ENCODE data around the gene CXXC5.

Gene CXXC5

DNA sequence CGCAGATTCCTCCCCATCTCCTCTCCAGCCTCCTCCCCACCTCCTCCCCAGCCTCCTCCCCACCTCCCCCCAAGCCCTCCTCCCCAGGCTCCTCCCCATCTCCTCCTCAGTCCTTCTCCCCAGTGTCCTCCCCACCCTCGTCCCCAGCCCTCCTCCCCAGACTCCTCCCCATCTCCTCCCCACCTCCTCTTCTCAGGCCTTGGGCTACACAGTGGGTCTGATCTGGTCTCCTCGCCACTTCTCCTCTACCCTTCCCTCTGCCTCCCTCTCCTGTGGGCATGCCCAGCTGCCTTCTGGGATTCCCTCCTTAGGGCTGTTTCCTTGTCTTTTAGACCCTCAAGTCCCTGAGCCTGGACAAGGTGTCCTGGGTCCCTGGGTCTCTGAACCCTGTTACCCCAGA lies 28.3 kb downstream of the CXXC5 start:
- CTCF ChIA-PET: interaction anchor here (0.9 to 3.7 kb wide), 5 partner anchors 13 to 89 kb away, joined by 3 to 16 read pairs (median 3); partner anchors contain the start of gene CXXC5
- no peak for DNase-seq (ENCODE audit: low read depth, low spot score)
- H3K4me3 ChIP-seq (ENCODE audit: low read depth, low read length): no peak overlapping the region
- POLR2A ChIA-PET: no interaction called here
- TF ChIP-seq, protein P1, sequence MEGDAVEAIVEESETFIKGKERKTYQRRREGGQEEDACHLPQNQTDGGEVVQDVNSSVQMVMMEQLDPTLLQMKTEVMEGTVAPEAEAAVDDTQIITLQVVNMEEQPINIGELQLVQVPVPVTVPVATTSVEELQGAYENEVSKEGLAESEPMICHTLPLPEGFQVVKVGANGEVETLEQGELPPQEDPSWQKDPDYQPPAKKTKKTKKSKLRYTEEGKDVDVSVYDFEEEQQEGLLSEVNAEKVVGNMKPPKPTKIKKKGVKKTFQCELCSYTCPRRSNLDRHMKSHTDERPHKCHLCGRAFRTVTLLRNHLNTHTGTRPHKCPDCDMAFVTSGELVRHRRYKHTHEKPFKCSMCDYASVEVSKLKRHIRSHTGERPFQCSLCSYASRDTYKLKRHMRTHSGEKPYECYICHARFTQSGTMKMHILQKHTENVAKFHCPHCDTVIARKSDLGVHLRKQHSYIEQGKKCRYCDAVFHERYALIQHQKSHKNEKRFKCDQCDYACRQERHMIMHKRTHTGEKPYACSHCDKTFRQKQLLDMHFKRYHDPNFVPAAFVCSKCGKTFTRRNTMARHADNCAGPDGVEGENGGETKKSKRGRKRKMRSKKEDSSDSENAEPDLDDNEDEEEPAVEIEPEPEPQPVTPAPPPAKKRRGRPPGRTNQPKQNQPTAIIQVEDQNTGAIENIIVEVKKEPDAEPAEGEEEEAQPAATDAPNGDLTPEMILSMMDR (IDR thresholded peaks at IDR 0.05; ENCODE audit: insufficient read depth, low read length, missing control alignments): no peak

DNA sequence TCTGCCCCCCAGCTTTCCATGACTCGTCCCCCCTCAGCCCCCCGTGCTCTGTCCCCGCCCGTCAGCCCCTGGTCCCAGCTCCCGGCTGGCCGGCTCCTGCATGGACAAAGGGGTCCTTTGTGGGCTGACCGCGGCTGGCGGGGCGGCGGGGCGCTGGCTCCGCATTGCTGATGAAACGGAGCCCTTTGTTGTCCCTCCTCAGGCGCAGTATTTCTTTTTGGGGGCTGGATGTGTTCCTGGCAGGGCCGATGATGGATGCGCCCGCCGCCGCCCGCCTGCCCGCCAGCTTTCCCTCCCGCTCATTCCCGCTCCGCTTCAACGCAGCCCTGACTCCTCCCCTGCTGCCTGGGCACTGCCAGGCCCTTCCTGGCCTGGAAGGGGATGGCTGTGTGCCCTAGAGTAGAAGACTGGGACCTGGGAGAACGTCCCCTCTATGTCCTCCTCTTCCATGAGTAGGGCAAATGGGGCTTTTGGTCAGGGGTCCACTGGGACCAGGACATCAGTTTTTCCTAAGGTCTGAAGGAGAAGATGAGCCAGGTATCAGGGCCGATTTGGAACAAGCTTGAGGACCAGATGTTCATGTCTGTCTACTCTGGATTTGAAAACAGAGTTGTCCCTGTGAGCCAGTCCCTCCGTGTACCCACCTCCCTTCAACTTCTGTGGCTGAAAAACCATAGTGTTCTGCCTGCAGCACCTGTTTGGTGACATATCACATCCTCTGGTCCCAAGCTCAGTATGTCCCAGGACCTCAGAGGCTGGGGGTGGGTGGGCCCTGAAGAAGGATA lies 29.0 kb downstream of the CXXC5 start:
- TF ChIP-seq, protein P1 (IDR thresholded peaks at IDR 0.05; ENCODE audit: insufficient read depth, low read length, missing control alignments): no peak
- no peak overlapping the region for H3K4me3 ChIP-seq (ENCODE audit: low read depth, low read length)
- ChIA-PET CTCF (interaction anchor here (0.9 to 3.7 kb wide), 9 partner anchors 9 to 88 kb away, joined by 3 to 16 read pairs (median 5); partner anchors contain the start of gene CXXC5), POLR2A (interaction anchor here (1.0 kb wide), 1 partner anchor 9 kb away, joined by 4 read pairs; no protein-coding TSS in a partner anchor)
- no peak for DNase-seq (ENCODE audit: low read depth, low spot score)

DNA sequence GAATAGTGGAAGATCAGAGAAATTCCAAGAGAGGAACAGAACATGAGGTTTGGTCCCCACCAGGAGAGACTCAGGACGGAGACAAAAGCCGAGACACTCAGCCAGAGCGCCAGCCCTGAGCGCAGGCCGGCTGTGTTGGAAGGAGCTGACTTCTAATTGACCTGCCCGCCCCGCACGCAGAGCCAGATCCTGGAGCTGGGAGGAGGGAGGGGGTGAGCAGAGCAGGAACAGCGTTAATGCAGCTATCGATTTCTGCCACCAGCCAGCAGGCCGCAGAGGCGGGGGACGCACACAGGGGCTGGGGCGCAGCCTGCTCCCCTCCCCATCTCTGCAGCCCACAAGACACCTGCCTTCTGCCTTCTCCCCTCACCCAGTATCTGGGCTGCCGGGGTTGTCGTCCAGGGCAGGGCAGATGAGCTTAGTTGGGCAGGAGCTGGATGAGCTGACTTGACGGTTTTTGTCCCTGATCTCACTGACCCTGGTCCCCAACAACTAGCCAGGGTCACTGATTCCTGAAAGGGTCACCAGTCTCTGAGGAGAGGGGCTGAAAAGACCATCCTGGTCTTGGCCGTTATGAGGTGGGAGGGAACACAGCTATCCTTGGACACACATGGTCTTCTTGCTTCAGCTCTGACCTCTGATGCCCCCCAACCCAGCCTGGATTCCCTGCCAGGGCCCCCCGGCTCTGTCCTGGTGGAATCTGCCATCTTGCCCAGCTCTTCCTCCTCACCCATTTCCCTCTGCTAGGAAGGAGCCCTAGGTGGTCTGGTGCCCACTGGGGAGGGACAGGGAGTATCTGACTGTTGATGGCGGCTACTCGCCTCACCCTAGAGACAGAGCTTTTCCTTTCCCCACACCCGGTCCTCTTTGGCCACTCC lies 29.8 kb downstream of the CXXC5 start:
- no peak overlapping the region for H3K4me3 ChIP-seq (ENCODE audit: low read depth, low read length)
- TF ChIP-seq, protein P1 (IDR thresholded peaks at IDR 0.05; ENCODE audit: insufficient read depth, low read length, missing control alignments): no peak
- ChIA-PET CTCF (interaction anchor here (1.4 to 3.7 kb wide), 7 partner anchors 10 to 88 kb away, joined by 3 to 16 read pairs (median 5); no protein-coding TSS in a partner anchor), POLR2A (interaction anchor here (0.6 to 1.4 kb wide), 4 partner anchors 8 to 18 kb away, joined by 3 to 4 read pairs (median 4); no protein-coding TSS in a partner anchor)
- no peak for DNase-seq (ENCODE audit: low read depth, low spot score)

DNA sequence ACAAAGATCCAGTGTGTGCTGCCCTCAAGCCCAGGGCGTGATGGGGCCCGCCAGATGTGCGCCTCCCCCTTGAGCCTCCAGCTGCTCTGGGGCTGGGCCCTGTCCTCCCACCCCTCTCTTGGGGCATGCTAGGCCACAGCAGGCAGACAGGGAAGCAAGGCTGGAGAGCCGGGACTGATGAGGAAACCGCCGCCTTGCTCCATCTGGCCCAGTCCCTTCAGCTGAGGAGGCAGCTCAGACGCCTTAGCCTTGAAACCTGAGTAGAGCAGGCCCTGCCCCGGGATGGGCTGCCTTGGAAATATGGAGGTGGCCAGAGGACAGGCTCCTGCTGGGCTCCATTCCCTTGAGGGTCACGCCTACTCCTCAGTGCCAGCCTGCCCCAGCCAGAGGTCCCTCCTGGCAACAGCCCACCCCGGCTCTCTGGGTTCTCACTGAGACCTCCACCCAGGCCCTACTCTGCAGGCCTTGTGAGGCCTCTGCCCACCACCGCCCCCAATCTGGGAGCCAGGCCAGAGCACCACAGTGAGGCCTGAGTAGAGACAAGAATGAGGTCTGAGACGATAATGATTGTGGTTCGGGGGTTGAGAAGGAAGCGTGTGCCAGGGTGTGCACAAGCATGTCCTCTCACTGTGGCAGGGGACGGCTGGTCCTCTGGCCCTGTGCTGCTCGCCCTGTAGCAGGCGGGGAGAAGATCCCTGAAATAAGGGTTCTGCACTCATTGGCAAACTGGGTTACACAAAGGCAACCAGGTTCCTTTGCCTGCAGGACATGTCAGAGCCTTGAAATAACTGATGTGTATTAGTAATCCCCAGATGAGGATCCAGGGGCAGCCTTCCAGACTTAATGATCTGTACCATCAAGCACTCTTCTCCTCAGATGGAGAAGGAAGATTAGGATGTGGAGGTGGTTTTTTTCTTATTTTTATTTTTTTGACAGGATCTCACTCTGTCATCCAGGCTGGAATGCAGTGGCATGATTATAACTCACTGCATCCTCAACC lies 30.9 kb downstream of the CXXC5 start:
- CTCF ChIA-PET: interaction anchor here (1.4 to 3.7 kb wide), 5 partner anchors 9 to 86 kb away, joined by 3 to 16 read pairs (median 5); no protein-coding TSS in a partner anchor

More for the DNA sequence above, 30.9 kb downstream of the CXXC5 start:
- TF ChIP-seq, protein P1 (IDR thresholded peaks at IDR 0.05; ENCODE audit: insufficient read depth, low read length, missing control alignments): no peak
- POLR2A ChIA-PET: interaction anchor here (0.6 to 1.4 kb wide), 3 partner anchors 9 to 20 kb away, joined by 3 to 4 read pairs (median 3); no protein-coding TSS in a partner anchor
- no peak for DNase-seq (ENCODE audit: low read depth, low spot score)
- no peak overlapping the region for H3K4me3 ChIP-seq (ENCODE audit: low read depth, low read length)
